UCSD-AML1 (cell line): ENCODE measurements around the gene ZBTB16.

ENCODE experiments used
- DNase-seq: peaks from one replicate; lab custom pipeline; 2025; ENCODE audit not compliant: unreplicated experiment; lab: John Stamatoyannopoulos, UW

ZBTB16 gene

GRCh38 chr11:114147375-114148012 lies 88.0 kb downstream of the ZBTB16 start:
- no peak for DNase-seq

GRCh38 chr11:114148013-114148382 lies 88.5 kb downstream of the ZBTB16 start:
- peak; percentile 34 for DNase-seq

GRCh38 chr11:114149689-114150407 lies 90.3 kb downstream of the ZBTB16 start:
- no peak for DNase-seq

GRCh38 chr11:114150671-114151070 lies 91.2 kb downstream of the ZBTB16 start:
- DNase-seq, result no peak

- no peak for DNase-seq
These were observed 92.1 kb downstream of the ZBTB16 start for GRCh38 chr11:114151631-114152030.

GRCh38 chr11:114152162-114152561 lies 92.7 kb downstream of the ZBTB16 start:
- no peak for DNase-seq

GRCh38 chr11:114152785-114153184 lies 93.3 kb downstream of the ZBTB16 start:
- DNase-seq, result no peak

GRCh38 chr11:114153224-114153623 lies 93.7 kb downstream of the ZBTB16 start:
- no peak for DNase-seq

GRCh38 chr11:114154271-114155047 lies 94.9 kb downstream of the ZBTB16 start:
- no peak for DNase-seq

- no peak for DNase-seq
These were observed 95.6 kb downstream of the ZBTB16 start for GRCh38 chr11:114155116-114155515.

- no peak for DNase-seq
These were observed 96.6 kb downstream of the ZBTB16 start for GRCh38 chr11:114156131-114156581.

GRCh38 chr11:114156782-114157181 lies 97.3 kb downstream of the ZBTB16 start:
- DNase-seq, result no peak

- no peak for DNase-seq
These were observed 98.1 kb downstream of the ZBTB16 start for GRCh38 chr11:114157476-114158050.

GRCh38 chr11:114158421-114158820 lies 98.9 kb downstream of the ZBTB16 start:
- no peak for DNase-seq

- DNase-seq, result no peak
These were observed 99.4 kb downstream of the ZBTB16 start for GRCh38 chr11:114158886-114159285.

- no peak for DNase-seq
These were observed 99.8 kb downstream of the ZBTB16 start for GRCh38 chr11:114159320-114159719.

GRCh38 chr11:114159802-114160632 lies 100.5 kb downstream of the ZBTB16 start:
- DNase-seq, result peak; percentile 96

GRCh38 chr11:114160894-114161293 lies 101.4 kb downstream of the ZBTB16 start:
- DNase-seq, result no peak

- DNase-seq, result no peak
These were observed 102.2 kb downstream of the ZBTB16 start for GRCh38 chr11:114161486-114162250.

GRCh38 chr11:114162719-114163123 lies 103.2 kb downstream of the ZBTB16 start:
- DNase-seq, result no peak
